ENCODE measurements around the gene AUTS2.

Gene AUTS2

DNA sequence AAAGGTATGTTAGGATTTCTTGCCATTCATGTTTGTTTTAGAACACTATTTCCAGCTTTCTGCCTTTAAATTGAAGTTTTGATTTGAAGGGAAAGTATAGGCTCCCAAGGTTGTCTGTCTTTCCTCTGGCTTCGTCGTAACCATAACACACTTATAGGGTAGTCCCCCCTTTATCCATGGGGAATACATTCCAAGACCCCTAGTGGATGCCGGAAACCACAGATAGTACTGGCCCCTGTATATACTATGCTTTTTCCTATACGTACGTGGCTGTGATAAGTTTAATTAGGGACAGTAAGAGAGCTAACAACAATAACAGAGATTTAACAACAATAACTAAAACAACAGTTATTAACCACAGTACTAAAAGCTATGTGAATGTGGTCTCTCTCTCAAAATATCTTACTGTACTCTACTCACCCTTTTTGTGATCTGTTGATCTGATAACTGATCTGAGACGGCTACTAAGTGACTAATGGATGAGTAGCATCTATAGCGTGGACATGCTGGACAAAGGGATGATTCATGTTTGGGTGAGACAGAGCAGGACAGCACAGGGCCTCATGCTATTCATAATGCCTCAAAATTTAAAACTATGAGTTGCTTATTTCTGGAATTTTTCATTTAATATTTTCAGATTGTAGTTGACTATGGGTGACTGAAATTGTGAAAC is 273.1 kb downstream of the AUTS2 start:
- no peak for DNase-seq

DNA sequence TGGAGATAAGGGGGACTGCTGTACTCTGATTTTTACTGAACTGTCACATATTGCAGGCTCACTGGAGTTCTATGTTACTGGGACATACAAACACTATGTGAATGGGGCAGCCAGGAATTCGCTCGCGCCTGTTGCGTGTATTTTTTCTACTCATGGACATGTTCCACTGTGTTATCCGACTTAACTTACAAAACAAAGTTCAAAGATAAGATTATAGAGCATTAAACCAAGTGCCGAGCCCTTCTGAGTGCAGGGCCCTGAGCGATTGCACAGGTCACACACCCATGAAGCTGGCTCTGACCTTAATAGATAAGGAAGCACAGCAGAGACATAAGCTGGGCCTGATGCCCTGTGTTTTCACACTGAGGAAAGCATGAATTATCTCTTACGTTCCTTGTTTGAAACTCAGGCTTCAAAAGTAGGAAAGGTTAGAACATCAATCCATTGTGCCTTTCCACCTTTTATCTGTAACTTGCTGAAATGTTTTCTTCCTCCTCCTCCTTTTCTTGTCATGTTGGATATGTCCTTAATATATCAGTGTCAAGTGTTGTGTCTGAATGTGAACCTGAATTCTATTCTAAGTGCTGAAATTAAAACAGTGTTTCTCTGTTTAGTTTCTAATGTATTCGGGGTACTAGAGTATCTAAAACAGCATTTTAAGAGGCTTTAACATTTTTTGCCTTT is 273.8 kb downstream of the AUTS2 start:
- DNase-seq, result no peak

DNA sequence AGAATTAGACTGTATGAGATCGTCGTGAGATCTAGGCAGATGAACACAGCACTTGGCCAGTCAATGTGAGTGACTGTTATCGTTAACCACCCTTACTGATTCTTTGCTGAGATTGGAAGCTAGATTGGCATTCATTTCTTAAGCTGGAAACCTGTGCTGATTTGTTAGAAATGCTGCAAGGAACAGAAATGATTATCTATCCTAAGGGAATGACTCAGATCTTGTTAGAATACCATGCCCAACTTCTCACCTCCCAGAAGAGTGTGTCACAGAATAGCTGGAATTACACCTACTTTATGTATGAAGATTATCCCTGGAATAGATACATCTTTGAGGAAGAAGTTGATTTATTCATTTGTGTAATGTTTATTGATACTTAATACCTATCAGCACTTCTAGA is 275.2 kb downstream of the AUTS2 start:
- DNase-seq, result no peak

DNA sequence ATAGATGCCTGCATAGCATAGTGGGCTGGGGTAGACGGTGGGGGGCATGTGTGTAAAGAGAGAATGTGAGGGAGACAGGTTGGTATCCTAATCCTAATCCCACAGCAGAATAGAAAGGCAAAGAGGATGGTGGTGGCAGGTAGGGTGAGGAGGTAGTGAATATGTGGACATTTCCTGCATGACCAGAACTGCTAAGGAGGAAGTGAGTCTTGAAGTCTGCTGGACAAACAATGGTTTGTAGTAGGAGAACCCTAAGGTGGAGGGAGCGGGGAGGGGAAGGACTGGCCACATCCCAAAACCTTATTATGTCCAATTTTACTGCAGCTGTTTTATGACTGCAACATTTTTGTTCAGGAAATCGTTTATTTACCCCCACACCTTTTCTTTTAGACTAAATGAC is 279.7 kb downstream of the AUTS2 start:
- no peak for DNase-seq

DNA sequence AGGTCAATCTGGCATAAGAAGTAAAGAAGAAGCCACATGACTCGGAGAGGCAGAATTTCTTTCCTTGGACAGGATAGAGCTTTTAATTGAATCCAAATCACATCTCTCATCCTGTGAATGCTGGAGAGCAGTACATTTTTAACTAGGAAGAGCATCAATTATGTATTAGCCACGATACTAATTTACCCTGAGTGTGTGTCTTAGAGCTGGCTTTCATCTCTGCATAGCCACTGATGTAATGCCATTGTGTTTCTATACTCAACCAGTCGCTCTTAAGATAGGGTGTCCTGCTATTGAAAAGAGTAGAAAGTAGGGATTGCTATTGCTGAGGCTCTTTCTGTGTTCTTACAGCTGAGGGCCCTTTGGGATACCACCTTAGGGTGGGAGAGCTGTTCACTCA is 280.3 kb downstream of the AUTS2 start:
- DNase-seq, result no peak

DNA sequence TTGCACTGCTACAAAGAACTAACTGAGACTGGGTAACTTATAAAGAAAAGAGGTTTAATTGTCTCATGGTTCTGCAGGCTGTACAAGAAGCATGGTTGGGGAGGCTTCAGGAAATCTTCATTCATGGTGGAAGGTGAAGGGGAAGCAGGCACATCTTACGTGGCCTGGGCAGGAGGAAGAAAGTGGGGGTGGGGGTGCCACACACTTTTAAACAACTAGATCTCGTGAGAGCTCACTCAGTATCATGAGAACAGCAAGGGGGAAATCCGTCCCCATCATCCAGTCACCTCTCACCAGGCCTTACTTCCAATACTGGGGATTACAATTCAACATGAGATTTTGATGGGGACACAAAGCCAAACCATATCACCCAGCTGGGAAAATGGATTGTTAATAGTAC is 281.7 kb downstream of the AUTS2 start:
- no peak for DNase-seq

DNA sequence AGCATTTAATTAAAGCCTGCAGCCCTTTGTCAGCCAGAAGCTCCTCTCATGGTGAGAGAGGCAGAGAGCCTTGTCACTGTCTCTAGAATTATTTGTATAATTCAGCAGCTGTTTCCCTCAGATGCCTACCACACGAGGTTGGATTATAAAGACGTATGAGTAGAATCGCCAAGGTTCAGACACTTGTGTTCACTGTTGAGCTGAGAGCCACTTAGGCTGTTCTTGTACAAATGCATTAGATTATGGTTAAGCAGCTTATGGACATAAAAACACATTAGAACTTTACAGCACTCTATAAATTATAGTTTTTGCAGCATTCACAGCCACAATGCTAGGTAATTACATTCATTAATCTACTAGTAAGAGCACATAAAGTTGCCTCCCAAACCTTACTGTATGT is 282.6 kb downstream of the AUTS2 start:
- DNase-seq, result no peak

DNA sequence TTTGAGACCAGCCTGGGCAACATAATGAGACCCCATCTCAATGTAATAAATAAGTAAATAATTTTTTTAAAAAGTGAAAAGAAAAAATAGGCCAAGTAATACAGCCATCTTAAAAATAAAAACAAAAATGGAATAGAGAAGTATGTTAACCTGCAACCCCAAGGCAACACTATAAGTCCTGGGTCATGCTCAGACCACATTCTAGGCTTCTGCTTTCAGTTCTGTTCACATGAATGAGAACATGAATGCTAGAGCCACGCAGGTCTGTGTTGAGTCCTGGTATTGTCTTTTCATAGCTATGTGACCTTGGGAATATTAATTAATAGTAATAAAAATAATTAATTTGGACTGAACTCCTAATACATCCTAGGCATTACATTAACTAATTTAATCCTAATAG is 284.0 kb downstream of the AUTS2 start:
- no peak for DNase-seq

DNA sequence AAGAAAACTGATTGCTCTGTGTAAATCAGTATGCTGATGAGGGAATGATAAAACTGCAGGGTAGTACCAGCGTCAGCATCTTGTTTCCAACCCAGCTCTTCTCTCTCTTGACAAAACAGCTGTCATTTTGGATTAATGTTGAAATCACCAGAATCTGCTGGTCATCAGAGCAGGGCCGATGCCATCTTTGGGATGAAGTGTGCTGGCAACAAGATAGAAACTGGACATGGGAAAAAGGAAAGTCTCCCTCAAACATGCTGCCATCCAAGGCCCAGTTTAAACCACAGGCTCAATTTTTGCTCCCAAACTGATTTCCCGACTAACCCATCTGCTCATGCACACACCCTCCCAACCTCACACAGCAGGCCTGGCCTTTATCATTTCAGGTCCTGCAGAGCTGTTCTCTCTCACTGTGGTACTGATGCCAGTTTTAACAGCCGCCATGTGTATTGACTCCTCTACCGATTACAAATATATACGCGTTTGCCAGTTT is 285.2 kb downstream of the AUTS2 start:
- DNase-seq, result no peak

DNA sequence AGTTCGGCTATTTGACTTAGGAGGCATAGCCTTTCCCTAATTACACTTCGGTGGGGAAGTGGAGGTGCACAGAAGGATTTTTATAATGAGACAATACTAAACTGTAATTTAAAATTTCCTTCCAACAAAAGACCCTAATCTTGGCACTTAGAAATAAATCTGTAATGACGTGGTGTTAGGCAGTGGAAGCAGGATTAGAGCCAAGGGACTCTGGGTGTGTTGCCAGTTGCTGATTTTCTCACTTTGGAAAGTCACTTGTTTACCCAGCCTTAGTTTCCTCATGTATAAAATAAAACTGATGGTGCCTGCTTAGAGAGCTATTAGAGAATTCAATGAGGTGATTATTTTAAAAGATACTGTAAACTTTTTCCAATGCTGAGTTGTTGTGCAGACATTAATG is 287.2 kb downstream of the AUTS2 start:
- DNase-seq, result no peak

DNA sequence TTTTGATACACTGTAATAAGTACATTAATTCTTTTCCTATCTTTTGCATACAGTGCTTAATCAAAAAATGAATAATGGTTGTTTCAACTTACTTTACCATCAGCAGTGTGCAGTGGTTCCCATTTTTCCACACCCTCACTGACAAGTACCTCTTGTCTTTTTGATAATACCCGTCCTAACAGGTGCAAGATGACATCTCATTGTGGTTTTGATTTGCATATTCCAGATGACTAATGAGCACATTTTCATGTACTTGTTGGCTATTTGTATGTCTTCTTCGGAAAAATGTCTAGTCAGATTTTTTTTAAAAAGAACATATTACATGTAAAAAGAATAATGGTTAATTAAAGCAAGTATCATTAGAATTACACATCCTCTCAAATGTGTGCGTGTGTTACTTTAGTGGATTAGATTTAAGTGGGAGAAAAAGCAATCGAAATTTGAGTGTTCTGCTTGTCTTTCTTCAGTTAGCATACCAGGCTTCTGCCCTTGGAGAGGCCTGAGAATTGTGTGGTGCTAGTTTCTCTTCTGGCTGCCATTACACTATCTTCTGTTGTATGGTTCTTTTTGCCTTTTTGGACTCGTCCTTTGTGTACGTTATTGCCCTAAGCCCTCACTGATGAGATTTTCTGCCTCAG is 291.2 kb downstream of the AUTS2 start:
- no peak for DNase-seq

DNA sequence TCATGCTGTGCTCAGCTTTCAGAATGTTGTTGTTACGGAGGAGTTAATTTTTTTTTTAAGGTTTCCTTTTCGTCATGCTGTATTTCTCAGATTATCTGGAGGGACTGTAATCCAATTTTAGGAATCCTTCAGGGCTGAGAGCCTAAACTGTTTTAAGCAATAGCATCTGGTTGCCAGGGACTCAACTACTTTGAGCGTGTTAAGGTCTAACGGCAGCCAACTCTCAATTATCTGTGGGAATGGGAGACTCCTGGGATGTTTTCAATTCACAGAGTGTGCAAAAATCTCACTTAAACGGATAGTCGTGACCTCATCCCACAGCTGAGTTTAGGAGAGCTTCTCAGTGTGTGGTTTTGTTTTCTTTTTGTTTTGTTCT is 291.7 kb downstream of the AUTS2 start:
- no peak for DNase-seq

DNA sequence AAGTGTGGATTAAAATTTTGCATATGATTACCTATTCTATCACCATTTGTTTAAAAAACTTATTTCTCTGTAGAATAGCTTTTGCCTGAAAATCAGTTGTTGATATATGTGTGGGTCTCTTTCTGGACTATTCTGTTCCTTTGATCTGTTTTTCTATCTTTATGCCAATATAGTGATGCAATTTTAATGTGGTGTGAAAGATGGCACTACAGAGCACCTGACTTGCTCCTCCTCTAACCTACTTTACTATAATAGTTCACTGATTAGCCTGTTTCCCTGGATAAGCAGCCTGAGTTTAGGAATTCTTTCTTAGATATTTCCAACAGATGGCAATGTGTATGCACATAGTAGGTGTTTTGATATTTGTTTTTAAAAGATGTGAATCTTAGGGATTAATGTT is 294.5 kb downstream of the AUTS2 start:
- no peak for DNase-seq

DNA sequence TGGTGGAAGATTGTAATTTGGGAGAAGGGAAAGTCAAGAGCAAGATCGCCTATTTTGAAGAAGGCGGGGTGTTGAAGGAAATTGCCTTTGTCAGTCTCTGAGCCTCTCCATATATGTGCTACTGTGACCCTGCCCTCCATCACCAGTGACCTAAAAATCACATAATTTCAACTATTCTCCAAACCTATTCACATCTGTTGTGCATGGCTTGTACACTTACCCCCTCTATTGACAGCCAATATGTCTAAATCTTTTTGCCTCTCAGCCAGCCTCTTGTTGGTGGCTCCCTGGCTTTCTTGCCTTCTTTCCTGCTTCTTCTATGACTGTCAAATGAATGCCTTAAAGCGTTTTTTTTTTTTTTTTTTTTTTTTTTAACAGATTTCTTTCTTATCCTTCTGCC is 295.6 kb downstream of the AUTS2 start:
- DNase-seq, result no peak

DNA sequence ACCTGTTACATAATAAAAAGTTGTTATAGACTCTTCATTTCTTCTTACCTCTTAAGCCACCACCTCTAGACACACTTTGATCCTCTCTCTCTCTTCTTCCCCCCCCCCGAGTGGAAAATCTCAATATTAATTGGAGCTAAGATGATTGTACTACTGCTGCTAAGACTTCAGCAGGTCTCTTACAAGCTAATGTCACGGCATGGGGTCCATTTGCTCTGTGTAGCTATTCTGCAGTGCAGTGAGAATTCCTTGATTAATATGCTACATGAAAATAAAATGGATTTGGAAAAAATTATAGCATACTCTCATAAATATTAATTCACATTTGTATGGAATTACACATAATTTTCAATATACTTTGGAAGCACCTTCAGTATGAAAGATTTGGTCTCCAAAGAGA is 297.2 kb downstream of the AUTS2 start:
- no peak for DNase-seq

DNA sequence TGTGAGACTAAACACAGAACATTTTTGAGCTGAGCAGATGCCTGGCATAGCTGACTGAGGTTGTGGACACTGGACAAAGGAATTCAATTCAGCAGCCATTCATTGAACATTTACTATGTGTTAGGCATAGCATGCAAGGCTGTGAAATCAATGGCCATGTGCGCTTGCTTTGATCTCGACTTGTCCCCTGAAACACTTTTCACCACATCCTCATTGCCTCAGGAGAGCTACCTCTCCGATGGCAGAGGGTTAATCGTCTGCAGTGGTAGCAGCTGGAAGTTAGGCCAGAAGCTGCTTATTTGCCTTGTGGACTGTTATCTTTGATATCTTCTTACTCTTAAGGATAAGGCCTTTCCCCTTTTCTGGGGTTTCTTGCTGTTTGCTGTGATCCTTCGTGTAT is 297.8 kb downstream of the AUTS2 start:
- no peak for DNase-seq

DNA sequence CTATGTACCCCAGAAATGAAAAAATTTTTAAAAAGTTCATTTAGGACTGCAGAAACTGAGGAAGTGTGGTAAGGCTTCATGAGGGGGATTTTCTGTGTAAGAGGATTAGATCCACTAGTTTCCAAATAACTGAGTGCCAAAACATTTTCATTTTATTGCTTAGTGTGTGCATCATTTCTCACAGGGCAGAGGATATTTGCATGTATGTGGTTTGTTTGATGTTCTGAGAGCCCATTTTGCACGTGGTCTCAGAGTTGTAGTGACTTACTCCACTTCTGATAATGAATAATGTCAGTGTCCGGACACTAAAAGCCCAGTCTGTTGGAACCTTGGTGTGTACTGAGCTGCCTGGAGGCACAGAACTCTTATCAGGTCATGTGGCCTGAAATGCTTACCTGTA is 299.9 kb downstream of the AUTS2 start:
- no peak for DNase-seq

DNA sequence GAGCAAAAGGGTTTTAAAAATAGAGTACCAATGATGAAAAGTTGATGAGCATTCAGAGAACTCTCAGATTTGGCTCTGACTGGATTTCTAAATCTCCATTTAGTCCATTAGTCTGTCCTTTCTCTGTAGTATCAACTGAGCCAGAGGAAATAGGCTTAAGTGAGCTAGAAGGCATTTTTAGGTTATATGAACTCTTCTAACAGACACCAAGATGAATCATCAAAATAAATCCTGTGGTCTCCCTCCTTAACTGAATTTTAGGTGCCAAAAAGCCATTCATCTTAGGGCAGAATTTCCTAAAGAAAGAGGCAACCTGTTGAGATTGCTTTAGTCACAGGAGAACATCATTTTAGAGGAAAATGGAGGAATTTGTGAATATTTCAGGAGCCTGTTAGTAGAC is 305.1 kb downstream of the AUTS2 start:
- DNase-seq, result no peak

DNA sequence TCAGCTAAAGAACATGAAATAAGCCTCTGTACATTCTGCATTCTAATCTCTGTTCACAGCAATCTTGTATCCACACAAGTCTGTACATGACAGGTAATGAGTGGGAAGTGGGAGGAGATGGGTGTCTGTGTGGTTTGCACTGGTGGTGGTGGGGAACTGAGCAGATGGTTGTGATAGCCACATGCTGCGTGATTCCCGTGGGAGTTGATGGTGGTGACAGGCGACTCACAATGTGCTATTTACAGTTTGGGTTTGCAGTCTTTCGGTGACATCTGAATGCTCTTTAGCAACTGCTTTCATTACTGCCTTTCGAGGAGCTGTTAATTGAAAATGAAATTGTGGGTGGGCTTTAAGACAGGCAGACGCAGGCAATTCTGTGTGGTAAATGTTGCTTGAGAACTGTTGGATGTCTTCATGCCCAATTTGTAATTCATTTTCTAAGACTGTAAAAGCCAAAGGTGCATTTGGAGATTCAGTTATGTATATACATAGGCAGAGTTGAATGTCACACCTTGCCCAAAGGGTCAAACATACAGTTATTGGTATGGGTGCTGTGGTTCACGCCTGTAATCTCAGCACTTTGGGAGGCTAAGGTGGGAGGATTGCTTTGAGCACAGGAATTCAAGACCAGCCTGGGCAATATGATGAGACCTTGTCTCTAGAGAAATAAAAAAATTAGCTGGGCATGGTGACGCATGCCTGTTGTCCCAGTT is 308.2 kb downstream of the AUTS2 start:
- DNase-seq, result no peak

DNA sequence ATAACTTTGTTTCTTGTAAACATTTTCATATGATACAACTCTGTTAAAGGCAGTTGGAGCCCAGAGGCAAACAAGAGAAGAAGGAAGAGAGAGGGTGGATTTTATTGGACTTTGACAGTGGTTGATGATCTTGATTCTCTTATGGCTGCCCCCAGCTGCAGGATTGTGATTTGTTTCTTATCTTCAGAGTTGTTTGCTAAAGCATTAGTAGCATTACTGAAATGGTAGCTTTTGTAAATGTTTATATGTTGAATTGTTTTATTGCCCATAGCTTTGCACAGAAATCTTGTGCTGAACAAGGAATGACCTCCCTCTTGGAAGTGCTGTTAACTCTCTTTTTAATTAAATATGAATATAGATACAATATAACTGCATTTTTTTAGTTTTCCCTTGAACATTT is 309.4 kb downstream of the AUTS2 start:
- no peak for DNase-seq

DNA sequence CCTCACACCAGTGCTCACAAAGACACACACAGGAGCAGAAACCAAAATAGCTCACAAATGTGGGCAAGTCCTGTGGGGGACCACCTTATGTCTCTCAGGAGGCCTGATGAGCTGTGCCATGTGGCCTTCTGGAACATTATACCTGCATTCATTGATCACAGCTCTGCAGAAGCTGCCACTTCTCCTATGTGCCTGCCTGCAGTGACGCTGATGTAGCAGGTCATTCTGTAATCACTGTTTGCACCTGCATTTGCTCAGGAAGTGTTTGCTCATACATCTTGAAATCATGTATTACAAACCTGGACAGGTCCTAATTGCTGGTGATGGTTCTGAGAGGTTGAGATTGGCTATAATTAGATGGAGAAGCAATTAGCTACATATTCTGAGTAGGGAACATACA is 310.2 kb downstream of the AUTS2 start:
- no peak for DNase-seq

DNA sequence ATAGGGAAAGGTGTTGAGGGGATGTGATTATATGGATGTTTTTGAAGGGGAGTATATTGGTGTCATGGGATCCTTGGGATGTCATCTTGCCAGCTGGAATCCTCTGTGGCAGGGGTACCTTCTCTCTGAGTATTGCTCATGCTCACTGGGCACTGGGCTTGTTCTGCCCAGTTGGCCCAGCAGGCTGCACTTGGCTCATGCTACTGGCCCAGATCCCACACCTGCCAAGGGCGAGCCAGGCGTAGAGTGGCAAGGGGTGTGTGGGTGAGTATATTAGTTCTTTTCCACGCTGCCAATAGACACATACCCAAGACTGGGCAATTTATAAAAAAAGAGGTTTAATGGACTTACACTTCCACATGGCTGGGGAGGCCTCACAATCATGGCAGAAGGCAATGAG is 311.9 kb downstream of the AUTS2 start:
- DNase-seq, result no peak

DNA sequence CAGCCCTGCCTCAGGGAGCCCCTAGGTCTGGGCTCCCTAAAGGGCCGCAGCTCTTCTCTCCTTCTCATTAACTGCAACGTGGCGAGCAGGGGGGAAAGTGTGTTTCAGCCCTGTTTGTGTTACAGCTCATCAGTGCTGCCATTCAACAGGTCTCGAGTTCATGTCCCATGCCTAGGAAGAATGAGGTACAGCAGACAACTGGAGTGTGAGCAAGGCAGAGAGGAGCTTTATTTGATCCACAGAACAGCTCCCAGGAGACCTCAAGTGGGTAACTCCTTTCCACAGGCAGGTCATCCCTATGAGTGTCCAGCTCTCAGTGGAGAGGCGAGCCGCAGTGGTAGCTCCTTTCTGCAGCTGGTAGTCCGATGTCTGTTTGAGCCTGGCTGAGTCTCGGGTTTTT is 313.1 kb downstream of the AUTS2 start:
- no peak for DNase-seq

DNA sequence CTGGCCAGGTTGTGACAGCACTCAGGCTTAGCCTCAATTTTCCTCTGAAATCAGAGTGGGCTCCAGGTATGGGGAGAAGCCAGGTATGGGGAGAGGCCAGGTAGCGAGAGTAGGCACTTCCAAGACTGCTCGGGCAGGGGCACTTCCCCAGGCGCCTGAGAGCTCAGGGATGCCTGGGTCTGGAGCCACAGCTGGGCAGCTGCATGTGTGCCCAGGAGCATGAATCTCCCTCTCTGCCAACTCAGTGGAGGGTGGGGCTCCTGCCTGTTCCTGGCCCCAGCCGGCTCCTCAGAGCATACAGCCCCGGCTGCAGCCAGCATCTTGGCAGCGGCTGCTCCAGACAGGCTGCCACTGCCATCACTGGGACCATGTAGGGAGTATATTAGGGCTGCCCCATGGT is 313.9 kb downstream of the AUTS2 start:
- no peak for DNase-seq

All from GF-D8 (cell line).